SK-N-SH treated with all-trans-retinoic acid at 6 μM for 48 hours (cell line): ENCODE data around the gene CSN2.

Experiments used
- ATAC-seq: fragments of 200-7000 bp; cut with Tn5 transposase; 3 replicates; pipeline ENCODE4 v1.9.1; 2020; ENCODE audit warnings: mild to moderate bottlenecking, moderate library complexity
- ARNTL ChIP-seq: fragments of 450-650 bp; formaldehyde crosslinking; IDR thresholded peaks from 2 replicates; pipeline ENCODE4 v1.5.0; 2020; ENCODE audit warnings: low read depth, mild to moderate bottlenecking, moderate library complexity, borderline replicate concordance
- BACH2 ChIP-seq: fragments of 250-450 bp; sonication (Bioruptor Pico); IDR thresholded peaks from 2 replicates; pipeline ENCODE4 v1.9.0; 2021; ENCODE audit warnings: mild to moderate bottlenecking, borderline replicate concordance
- CSDC2 ChIP-seq: fragments of 250-450 bp; sonication (Bioruptor Pico); IDR thresholded peaks from 2 replicates; pipeline ENCODE4 v1.5.0; 2020; ENCODE audit warnings: mild to moderate bottlenecking, moderate library complexity
- ESRRG ChIP-seq: fragments of 250-450 bp; sonication (Bioruptor Pico); IDR thresholded peaks from 2 replicates; pipeline ENCODE4 v1.6.1; 2021; ENCODE audit warnings: mild to moderate bottlenecking
- GLIS3 ChIP-seq: fragments of 250-450 bp; sonication (Bioruptor Pico); IDR thresholded peaks from 2 replicates; pipeline ENCODE4 v1.5.0; 2020; ENCODE audit warnings: mild to moderate bottlenecking, moderate library complexity
- ISL1 ChIP-seq: fragments of 250-450 bp; sonication (Bioruptor Pico); IDR thresholded peaks from 2 replicates; pipeline ENCODE4 v2.1.2; 2022; ENCODE audit warnings: mild to moderate bottlenecking, moderate library complexity
- OSR1 ChIP-seq: fragments of 250-450 bp; sonication (Bioruptor Pico); IDR thresholded peaks from 2 replicates; pipeline ENCODE4 v1.8.0; 2022; ENCODE audit warnings: moderate library complexity, mild to moderate bottlenecking, inconsistent platforms
- RARB ChIP-seq: fragments of 250-450 bp; sonication (Bioruptor Pico); IDR thresholded peaks from 2 replicates; pipeline ENCODE4 v1.8.0; 2021; ENCODE audit warnings: mild to moderate bottlenecking, moderate library complexity
- SNAI2 ChIP-seq: fragments of 250-450 bp; sonication (Bioruptor Pico); IDR thresholded peaks from 2 replicates; pipeline ENCODE4 v1.5.0; 2020; ENCODE audit warnings: mild to moderate bottlenecking, moderate library complexity
- TCF4 ChIP-seq: fragments of 250-450 bp; sonication (Bioruptor Pico); IDR thresholded peaks from 2 replicates; pipeline ENCODE4 v1.8.0; 2021; ENCODE audit warnings: mild to moderate bottlenecking, moderate library complexity, borderline replicate concordance
- TOX ChIP-seq: fragments of 250-450 bp; sonication (Bioruptor Pico); IDR thresholded peaks from 2 replicates; pipeline ENCODE4 v1.8.0; 2021; ENCODE audit warnings: mild to moderate bottlenecking, moderate library complexity, borderline replicate concordance
- ZC3H10 ChIP-seq: fragments of 250-450 bp; sonication (Bioruptor Pico); IDR thresholded peaks from 2 replicates; pipeline ENCODE4 v1.5.1; 2021; ENCODE audit warnings: mild to moderate bottlenecking, moderate library complexity
- ZFP3 ChIP-seq: fragments of 250-450 bp; sonication (Bioruptor Pico); IDR thresholded peaks from 2 replicates; pipeline ENCODE4 v1.5.0; 2020; ENCODE audit warnings: mild to moderate bottlenecking, moderate library complexity
- ZFP30 ChIP-seq: fragments of 450-650 bp; formaldehyde crosslinking; IDR thresholded peaks from 2 replicates; pipeline ENCODE4 v1.5.0; 2022; ENCODE audit warnings: mild to moderate bottlenecking, moderate library complexity
- ZNF565 ChIP-seq: fragments of 450-650 bp; formaldehyde crosslinking; conservative IDR thresholded peaks from 2 replicates; pipeline ENCODE4 v1.5.0; 2020; ENCODE audit warnings: low read depth, mild to moderate bottlenecking, moderate library complexity
- ZNF70 ChIP-seq: fragments of 450-650 bp; formaldehyde crosslinking; IDR thresholded peaks from 2 replicates; pipeline ENCODE4 v1.5.0; 2020; ENCODE audit warnings: mild to moderate bottlenecking, moderate library complexity
- ZNF8 ChIP-seq: fragments of 450-650 bp; formaldehyde crosslinking; IDR thresholded peaks from 2 replicates; pipeline ENCODE4 v1.5.0; 2020; ENCODE audit warnings: mild to moderate bottlenecking, moderate library complexity
- TF ChIP-seq, protein P1 (sequence below): fragments of 250-450 bp; sonication (Bioruptor Pico); IDR thresholded peaks from 2 replicates; pipeline ENCODE4 v1.5.1; 2020; ENCODE audit warnings: low read depth, mild to moderate bottlenecking, moderate library complexity
- TF ChIP-seq, protein P2 (sequence below): fragments of 250-450 bp; sonication (Bioruptor Pico); IDR thresholded peaks from 2 replicates; pipeline ENCODE4 v1.8.0; 2021; ENCODE audit warnings: low read depth, mild to moderate bottlenecking, moderate library complexity, borderline replicate concordance
- TF ChIP-seq, protein P3 (sequence below): fragments of 250-450 bp; sonication (Bioruptor Pico); IDR thresholded peaks from 2 replicates; pipeline ENCODE4 v1.5.0; 2020; ENCODE audit warnings: mild to moderate bottlenecking, moderate library complexity
- TF ChIP-seq, protein P4 (sequence below): fragments of 250-450 bp; sonication (Bioruptor Pico); IDR thresholded peaks from 2 replicates; pipeline ENCODE4 v1.5.1; 2021; ENCODE audit warnings: mild to moderate bottlenecking, moderate library complexity
- TF ChIP-seq, protein P5 (sequence below): fragments of 250-450 bp; sonication (Bioruptor Pico); IDR thresholded peaks from 2 replicates; pipeline ENCODE4 v1.8.0; 2020; ENCODE audit warnings: mild to moderate bottlenecking, moderate library complexity, borderline replicate concordance

CSN2 gene

DNA sequence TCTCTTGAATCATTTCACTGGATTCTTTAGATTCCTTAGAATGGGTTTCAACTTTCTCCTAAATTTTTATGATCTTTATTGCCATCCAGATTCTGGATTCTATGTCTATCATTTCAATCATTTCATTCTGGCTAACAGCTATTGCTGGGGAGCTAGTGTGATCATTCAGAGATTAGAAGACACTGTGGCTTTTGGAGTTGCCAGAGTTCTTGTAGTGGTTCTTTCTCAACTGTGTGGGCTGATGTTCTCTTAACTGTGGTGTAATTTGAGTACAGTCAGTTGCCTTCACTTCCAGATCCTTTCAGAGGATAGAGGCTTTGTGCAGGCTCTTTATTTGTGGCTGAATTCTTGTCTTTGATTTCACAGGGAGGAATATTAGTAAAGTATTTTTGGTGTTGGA lies 12.1 kb upstream of the CSN2 start:
- no peak for TF ChIP-seq GLIS3 (CRISPR knock-in tag)
- TF ChIP-seq, protein P1, sequence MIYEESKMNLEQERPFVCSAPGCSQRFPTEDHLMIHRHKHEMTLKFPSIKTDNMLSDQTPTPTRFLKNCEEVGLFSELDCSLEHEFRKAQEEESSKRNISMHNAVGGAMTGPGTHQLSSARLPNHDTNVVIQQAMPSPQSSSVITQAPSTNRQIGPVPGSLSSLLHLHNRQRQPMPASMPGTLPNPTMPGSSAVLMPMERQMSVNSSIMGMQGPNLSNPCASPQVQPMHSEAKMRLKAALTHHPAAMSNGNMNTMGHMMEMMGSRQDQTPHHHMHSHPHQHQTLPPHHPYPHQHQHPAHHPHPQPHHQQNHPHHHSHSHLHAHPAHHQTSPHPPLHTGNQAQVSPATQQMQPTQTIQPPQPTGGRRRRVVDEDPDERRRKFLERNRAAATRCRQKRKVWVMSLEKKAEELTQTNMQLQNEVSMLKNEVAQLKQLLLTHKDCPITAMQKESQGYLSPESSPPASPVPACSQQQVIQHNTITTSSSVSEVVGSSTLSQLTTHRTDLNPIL (CRISPR knock-in tag) = no peak
- ATAC-seq = no peak

DNA sequence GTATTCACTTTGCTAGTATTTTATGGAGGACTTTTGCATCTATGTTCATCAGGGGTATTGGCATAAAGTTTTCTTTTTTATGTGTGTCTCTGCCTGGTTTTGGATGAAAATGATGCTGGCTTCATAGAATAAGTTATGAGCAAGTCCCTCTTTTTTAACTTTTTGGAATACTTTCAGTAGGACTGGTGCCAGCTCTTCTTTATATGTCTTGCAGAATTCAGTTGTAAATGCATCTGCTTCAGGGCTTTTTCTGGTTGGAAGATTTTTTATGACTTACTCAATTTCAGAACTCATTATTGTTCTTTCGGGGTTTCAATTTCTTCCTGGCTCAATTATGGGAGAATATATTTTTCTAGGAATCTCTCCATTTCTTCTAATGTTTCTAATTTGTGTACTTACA lies 9.1 kb upstream of the CSN2 start:
- no peak for ATAC-seq
- TF ChIP-seq TOX (no peak), ZNF70 (CRISPR knock-in tag) (no peak), OSR1 (CRISPR knock-in tag) (no peak), ZFP3 (CRISPR knock-in tag) (no peak), CSDC2 (CRISPR knock-in tag) (no peak), BACH2 (CRISPR knock-in tag) (no peak), ZFP30 (no peak), ZNF8 (CRISPR knock-in tag) (no peak), ZNF565 (CRISPR knock-in tag) (no peak), ZC3H10 (CRISPR knock-in tag) (no peak), ISL1 (no peak), TCF4 (CRISPR knock-in tag) (no peak), SNAI2 (CRISPR knock-in tag) (no peak), ESRRG (CRISPR knock-in tag) (no peak)
- TF ChIP-seq, protein P2, sequence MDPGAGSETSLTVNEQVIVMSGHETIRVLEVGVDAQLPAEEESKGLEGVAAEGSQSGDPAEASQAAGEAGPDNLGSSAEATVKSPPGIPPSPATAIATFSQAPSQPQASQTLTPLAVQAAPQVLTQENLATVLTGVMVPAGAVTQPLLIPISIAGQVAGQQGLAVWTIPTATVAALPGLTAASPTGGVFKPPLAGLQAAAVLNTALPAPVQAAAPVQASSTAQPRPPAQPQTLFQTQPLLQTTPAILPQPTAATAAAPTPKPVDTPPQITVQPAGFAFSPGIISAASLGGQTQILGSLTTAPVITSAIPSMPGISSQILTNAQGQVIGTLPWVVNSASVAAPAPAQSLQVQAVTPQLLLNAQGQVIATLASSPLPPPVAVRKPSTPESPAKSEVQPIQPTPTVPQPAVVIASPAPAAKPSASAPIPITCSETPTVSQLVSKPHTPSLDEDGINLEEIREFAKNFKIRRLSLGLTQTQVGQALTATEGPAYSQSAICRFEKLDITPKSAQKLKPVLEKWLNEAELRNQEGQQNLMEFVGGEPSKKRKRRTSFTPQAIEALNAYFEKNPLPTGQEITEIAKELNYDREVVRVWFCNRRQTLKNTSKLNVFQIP (CRISPR knock-in tag) = no peak
- TF ChIP-seq, protein P3, sequence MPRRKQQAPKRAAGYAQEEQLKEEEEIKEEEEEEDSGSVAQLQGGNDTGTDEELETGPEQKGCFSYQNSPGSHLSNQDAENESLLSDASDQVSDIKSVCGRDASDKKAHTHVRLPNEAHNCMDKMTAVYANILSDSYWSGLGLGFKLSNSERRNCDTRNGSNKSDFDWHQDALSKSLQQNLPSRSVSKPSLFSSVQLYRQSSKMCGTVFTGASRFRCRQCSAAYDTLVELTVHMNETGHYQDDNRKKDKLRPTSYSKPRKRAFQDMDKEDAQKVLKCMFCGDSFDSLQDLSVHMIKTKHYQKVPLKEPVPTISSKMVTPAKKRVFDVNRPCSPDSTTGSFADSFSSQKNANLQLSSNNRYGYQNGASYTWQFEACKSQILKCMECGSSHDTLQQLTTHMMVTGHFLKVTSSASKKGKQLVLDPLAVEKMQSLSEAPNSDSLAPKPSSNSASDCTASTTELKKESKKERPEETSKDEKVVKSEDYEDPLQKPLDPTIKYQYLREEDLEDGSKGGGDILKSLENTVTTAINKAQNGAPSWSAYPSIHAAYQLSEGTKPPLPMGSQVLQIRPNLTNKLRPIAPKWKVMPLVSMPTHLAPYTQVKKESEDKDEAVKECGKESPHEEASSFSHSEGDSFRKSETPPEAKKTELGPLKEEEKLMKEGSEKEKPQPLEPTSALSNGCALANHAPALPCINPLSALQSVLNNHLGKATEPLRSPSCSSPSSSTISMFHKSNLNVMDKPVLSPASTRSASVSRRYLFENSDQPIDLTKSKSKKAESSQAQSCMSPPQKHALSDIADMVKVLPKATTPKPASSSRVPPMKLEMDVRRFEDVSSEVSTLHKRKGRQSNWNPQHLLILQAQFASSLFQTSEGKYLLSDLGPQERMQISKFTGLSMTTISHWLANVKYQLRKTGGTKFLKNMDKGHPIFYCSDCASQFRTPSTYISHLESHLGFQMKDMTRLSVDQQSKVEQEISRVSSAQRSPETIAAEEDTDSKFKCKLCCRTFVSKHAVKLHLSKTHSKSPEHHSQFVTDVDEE (CRISPR knock-in tag) = no peak
- TF ChIP-seq, protein P4, sequence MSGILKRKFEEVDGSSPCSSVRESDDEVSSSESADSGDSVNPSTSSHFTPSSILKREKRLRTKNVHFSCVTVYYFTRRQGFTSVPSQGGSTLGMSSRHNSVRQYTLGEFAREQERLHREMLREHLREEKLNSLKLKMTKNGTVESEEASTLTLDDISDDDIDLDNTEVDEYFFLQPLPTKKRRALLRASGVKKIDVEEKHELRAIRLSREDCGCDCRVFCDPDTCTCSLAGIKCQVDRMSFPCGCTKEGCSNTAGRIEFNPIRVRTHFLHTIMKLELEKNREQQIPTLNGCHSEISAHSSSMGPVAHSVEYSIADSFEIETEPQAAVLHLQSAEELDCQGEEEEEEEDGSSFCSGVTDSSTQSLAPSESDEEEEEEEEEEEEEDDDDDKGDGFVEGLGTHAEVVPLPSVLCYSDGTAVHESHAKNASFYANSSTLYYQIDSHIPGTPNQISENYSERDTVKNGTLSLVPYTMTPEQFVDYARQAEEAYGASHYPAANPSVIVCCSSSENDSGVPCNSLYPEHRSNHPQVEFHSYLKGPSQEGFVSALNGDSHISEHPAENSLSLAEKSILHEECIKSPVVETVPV (CRISPR knock-in tag) = no peak
- TF ChIP-seq, protein P5, sequence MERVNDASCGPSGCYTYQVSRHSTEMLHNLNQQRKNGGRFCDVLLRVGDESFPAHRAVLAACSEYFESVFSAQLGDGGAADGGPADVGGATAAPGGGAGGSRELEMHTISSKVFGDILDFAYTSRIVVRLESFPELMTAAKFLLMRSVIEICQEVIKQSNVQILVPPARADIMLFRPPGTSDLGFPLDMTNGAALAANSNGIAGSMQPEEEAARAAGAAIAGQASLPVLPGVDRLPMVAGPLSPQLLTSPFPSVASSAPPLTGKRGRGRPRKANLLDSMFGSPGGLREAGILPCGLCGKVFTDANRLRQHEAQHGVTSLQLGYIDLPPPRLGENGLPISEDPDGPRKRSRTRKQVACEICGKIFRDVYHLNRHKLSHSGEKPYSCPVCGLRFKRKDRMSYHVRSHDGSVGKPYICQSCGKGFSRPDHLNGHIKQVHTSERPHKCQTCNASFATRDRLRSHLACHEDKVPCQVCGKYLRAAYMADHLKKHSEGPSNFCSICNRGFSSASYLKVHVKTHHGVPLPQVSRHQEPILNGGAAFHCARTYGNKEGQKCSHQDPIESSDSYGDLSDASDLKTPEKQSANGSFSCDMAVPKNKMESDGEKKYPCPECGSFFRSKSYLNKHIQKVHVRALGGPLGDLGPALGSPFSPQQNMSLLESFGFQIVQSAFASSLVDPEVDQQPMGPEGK (CRISPR knock-in tag) = no peak

DNA sequence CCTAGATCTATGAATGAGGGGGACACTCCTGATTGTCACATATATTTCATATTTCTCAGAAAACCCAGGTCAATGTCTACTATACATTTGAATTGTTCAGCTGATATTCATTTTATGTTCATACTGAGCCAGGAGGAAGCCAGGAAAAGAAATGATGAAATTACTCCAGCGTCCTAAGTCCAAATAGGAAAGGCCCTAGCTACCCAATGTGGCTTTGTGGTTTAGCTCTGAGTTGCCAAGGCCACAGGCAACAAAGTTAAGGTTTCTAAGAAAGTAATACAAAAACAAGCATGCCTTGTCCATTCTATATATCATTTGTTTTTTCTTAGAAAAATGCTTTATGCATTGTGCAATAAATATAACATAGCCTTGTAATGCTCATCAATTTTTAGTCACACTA lies 4.5 kb upstream of the CSN2 start:
- ATAC-seq = no peak

More for the DNA sequence above, 4.5 kb upstream of the CSN2 start:
- no peak for TF ChIP-seq ESRRG (CRISPR knock-in tag)
- no peak for TF ChIP-seq TOX
- TF ChIP-seq ARNTL = no peak
- no peak for TF ChIP-seq ZNF8 (CRISPR knock-in tag)
- TF ChIP-seq ISL1 = no peak
- no peak for TF ChIP-seq OSR1 (CRISPR knock-in tag)
- no peak for TF ChIP-seq TCF4 (CRISPR knock-in tag)
- TF ChIP-seq RARB (CRISPR knock-in tag) = no peak
- no peak for TF ChIP-seq ZC3H10 (CRISPR knock-in tag)
- TF ChIP-seq GLIS3 (CRISPR knock-in tag) = no peak
- TF ChIP-seq ZFP30 = no peak
- no peak for TF ChIP-seq SNAI2 (CRISPR knock-in tag)
- TF ChIP-seq ZNF565 (CRISPR knock-in tag) = no peak
